A673 (cell line): ENCODE data around the gene CAMSAP1. TPM values are rescaled to one million over a fixed set of nuclear protein-coding genes. Genes with fewer than 3 reads are reported as not detected.

Source experiments
- BruUV-seq: library from RNA; stranded (reverse); fragments of 400-500 nt; replicated peaks from 2 replicates; lab custom pipeline; 2021; lab: Mats Ljungman, UMichigan
- CTCF ChIA-PET: fragments of 300-600 bp; sonication (Branson Sonifier 250); formaldehyde crosslinking; loops from one replicate; lab custom pipeline; 2022; ENCODE audit warnings: antibody characterized with exemption; lab: Charles Lee
- POLR2A ChIA-PET: fragments of 300-600 bp; sonication (Branson Sonifier 250); formaldehyde crosslinking; loops from one replicate; lab custom pipeline; 2022; ENCODE audit warnings: antibody characterized with exemption; ENCODE audit not compliant: low non-redundant PET; lab: Charles Lee
- DNase-seq: peaks from one replicate; pipeline ENCODE4 v3.0.0-alpha.2; 2015; ENCODE audit warnings: low spot score
- H3K27ac ChIP-seq: fragments of 200-600 bp; sonication (generic); 2 replicates; pipeline ENCODE4 v1.5.1; 2016; ENCODE audit warnings: mixed run types, low read depth, mild to moderate bottlenecking, mixed read lengths, antibody characterized with exemption, low read length; ENCODE audit not compliant: poor library complexity, severe bottlenecking
- H3K27me3 ChIP-seq: fragments of 200-600 bp; sonication (generic); replicated peaks from 2 replicates; pipeline ENCODE4 v1.6.1; 2017; ENCODE audit warnings: mixed run types, low read depth, mild to moderate bottlenecking, mixed read lengths, antibody characterized with exemption, low read length; ENCODE audit not compliant: insufficient read depth, poor library complexity
- H3K36me3 ChIP-seq: fragments of 200-600 bp; sonication (generic); 2 replicates; pipeline ENCODE4 v1.6.1; 2016; ENCODE audit warnings: mixed run types, mild to moderate bottlenecking, mixed read lengths, antibody characterized with exemption, low read length; ENCODE audit not compliant: insufficient read depth, poor library complexity, severe bottlenecking
- H3K4me1 ChIP-seq: fragments of 200-600 bp; sonication (generic); 2 replicates; pipeline ENCODE4 v1.6.1; 2017; ENCODE audit warnings: mixed run types, mild to moderate bottlenecking, mixed read lengths, antibody characterized with exemption, low read length; ENCODE audit not compliant: insufficient read depth, poor library complexity, severe bottlenecking
- H3K4me3 ChIP-seq: fragments of 200-600 bp; sonication (generic); 2 replicates; pipeline ENCODE4 v1.5.1; 2016; ENCODE audit warnings: low read depth, mixed run types, mild to moderate bottlenecking, mixed read lengths, low read length; ENCODE audit not compliant: poor library complexity, severe bottlenecking
- H3K9me3 ChIP-seq: fragments of 200-600 bp; sonication (generic); 2 replicates; pipeline ENCODE4 v1.6.1; 2016; ENCODE audit warnings: mixed run types, low read depth, mild to moderate bottlenecking, mixed read lengths, antibody characterized with exemption, low read length; ENCODE audit not compliant: poor library complexity, severe bottlenecking
- EZH2 ChIP-seq: fragments of 200-600 bp; sonication (generic); IDR thresholded peaks from 2 replicates; pipeline ENCODE4 v1.6.1; 2017; ENCODE audit warnings: borderline replicate concordance, low read depth, mild to moderate bottlenecking, mixed read lengths, antibody characterized with exemption, low read length; ENCODE audit not compliant: poor library complexity, severe bottlenecking
- intact Hi-C: fragments of 100-400 bp; cut with micrococcal nuclease; formaldehyde crosslinking; loops from one replicate; pipeline ENCODE4 v1.10.0; 2022; ENCODE audit not compliant: unreplicated experiment
- total RNA-seq: library from RNA; stranded (reverse); gene quantifications from 2 replicates; pipeline ENCODE4 v1.2.3, GENCODE V29; 2021
- TF ChIP-seq, protein P1 (sequence below): fragments of 300-800, 200-600 bp; sonication (generic); conservative IDR thresholded peaks from 2 replicates; pipeline ENCODE4 v1.5.1; 2017; ENCODE audit warnings: low read depth, mild to moderate bottlenecking, antibody characterized with exemption, low read length, moderate library complexity, mixed read lengths

Gene CAMSAP1
- total RNA-seq, 1 experiment from 2014 or later, result 52.3 TPM

DNA sequence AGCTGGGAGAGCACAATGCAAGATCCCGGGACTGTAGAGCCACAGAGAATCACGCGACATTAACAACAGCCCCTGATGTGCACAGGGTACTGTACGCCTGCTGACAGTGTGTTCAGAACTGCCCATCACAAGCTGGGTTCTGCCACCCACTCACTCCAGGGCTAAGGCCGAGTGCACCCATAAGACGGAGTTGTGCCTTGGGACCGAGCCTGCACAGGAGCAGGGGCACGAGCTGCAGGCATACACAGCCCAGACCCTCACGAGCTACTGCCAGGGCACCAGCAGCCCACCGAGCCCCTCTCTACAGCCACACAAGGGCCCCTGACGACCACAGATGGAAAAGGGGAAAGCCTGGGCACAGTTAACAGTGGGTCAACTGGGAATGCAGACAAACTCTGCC, 67.8 kb downstream of the CAMSAP1 start:
- CTCF ChIA-PET, result no interaction called here
- intact Hi-C loops, result no loop called here

DNA sequence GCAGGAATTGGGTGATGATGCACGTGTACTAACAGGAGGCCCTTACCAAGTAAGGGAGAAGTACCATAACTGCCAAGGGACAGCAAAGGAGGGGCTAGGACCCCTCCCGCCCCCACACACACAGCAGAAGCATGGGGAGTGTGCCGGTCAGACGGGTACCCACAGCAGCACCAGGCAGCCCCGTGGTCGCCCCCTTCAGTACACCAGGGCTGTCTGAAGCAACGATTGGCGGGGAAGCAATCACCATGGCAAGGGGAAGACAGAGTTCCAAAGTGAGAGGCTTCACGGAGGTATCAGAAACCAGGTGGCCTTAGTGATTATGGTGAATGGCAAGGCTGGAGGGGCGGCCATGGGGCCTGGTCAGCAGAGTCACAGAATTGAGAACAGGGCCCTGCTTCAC, 72.2 kb downstream of the CAMSAP1 start:
- no peaks in the 10 kb centered on the region for H3K4me1 ChIP-seq
- ChIA-PET POLR2A (no interaction called here), CTCF (no interaction called here)
- intact Hi-C loops, result no loop called here
- BruUV-seq, result no TSS peak
- no peak overlapping the region for H3K4me3 ChIP-seq
- no peak for DNase-seq
- H3K27ac ChIP-seq, result no peak overlapping the region
- no peaks in the 10 kb centered on the region for H3K36me3 ChIP-seq
- no peaks in the 10 kb centered on the region for H3K27me3 ChIP-seq
- no peaks in the 10 kb centered on the region for H3K9me3 ChIP-seq
- TF ChIP-seq, protein P1, sequence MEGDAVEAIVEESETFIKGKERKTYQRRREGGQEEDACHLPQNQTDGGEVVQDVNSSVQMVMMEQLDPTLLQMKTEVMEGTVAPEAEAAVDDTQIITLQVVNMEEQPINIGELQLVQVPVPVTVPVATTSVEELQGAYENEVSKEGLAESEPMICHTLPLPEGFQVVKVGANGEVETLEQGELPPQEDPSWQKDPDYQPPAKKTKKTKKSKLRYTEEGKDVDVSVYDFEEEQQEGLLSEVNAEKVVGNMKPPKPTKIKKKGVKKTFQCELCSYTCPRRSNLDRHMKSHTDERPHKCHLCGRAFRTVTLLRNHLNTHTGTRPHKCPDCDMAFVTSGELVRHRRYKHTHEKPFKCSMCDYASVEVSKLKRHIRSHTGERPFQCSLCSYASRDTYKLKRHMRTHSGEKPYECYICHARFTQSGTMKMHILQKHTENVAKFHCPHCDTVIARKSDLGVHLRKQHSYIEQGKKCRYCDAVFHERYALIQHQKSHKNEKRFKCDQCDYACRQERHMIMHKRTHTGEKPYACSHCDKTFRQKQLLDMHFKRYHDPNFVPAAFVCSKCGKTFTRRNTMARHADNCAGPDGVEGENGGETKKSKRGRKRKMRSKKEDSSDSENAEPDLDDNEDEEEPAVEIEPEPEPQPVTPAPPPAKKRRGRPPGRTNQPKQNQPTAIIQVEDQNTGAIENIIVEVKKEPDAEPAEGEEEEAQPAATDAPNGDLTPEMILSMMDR, result no peak
- TF ChIP-seq EZH2, result no peak

More for the DNA sequence above, 67.8 kb downstream of the CAMSAP1 start:
- H3K36me3 ChIP-seq, result no peaks in the 10 kb centered on the region
- TF ChIP-seq, protein P1, result no peak
- no peak for TF ChIP-seq EZH2
- no peak overlapping the region for H3K27ac ChIP-seq
- no peaks in the 10 kb centered on the region for H3K4me1 ChIP-seq
- no peak overlapping the region for H3K4me3 ChIP-seq
- no peaks in the 10 kb centered on the region for H3K27me3 ChIP-seq
- DNase-seq, result no peak
- BruUV-seq, result no TSS peak
- H3K9me3 ChIP-seq, result no peaks in the 10 kb centered on the region
- POLR2A ChIA-PET, result no interaction called here

DNA sequence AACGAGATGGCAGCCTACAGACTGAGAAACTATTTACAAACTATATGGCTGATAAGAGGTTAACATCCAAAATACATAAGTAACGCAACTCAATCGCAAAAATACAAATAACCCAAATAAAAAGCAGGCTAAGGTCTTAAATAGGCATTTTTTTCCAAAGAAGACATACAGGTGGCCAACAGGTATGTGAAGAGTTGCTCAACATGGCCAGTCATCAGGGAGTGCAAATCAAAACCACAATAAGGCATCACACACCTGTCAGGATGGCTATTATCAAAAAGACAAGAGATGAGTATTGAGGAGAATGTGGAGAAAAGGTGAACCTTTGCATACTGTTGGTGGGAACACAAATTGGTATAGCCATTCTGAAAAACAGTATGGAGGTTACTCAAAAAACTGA, 73.5 kb downstream of the CAMSAP1 start:
- TF ChIP-seq, protein P1, result no peak
- TF ChIP-seq EZH2, result no peak
- intact Hi-C loops, result no loop called here
- Histone ChIP-seq H3K36me3 (peaks cover 3% of the 10 kb centered on the region), H3K27me3 (no peaks in the 10 kb centered on the region), H3K4me1 (no peaks in the 10 kb centered on the region), H3K9me3 (no peaks in the 10 kb centered on the region), H3K4me3 (no peak overlapping the region), H3K27ac (no peak overlapping the region)
- ChIA-PET POLR2A (no interaction called here), CTCF (no interaction called here)
- BruUV-seq, result no TSS peak
- DNase-seq, result no peak
